Aortic smooth muscle cell (primary cell): ENCODE data around the gene OTOA. TPM values are rescaled to one million over a fixed set of nuclear protein-coding genes. Genes with fewer than 3 reads are reported as not detected.

Experiments used
- total RNA-seq: library from RNA; depleted of rRNA; stranded (reverse); fragments of >200 nt; gene quantifications from 2 replicates; pipeline ENCODE4 v1.2.3, GENCODE V29; 2014

OTOA gene
- total RNA-seq, result 0.13 and 0.19 TPM in 2 replicates

GRCh38 chr16:21663889-21664647 lies at the start of gene OTOA:
Gene OTOA (plus strand): TSS chr16:21663968. CDS start chr16:21678515, 14,547 bp downstream.

GRCh38 chr16:21652453-21652852 lies 11.3 kb upstream of the OTOA start, which contains the start of gene IGSF6:
Gene IGSF6 (minus strand): TSS chr16:21652608. CDS start chr16:21652598, 10 bp downstream.

Other genes starting within 250 kb of the OTOA start
- 115 and 149 TPM in 2 replicates for gene METTL9, start 64.4 kb upstream of the OTOA start, total RNA-seq
- gene IGSF6, start 11.4 kb upstream of the OTOA start, total RNA-seq, result not detected in 2 replicates
- gene NPIPB4, start 193.8 kb downstream of the OTOA start, total RNA-seq, result 11.6 and 28.8 TPM in 2 replicates